NCI-H774 (cell line): ENCODE results near the gene BST1.

Experiments used
- DNase-seq: peaks from one replicate; lab custom pipeline; 2025; lab: John Stamatoyannopoulos, UW

Gene BST1

DNA sequence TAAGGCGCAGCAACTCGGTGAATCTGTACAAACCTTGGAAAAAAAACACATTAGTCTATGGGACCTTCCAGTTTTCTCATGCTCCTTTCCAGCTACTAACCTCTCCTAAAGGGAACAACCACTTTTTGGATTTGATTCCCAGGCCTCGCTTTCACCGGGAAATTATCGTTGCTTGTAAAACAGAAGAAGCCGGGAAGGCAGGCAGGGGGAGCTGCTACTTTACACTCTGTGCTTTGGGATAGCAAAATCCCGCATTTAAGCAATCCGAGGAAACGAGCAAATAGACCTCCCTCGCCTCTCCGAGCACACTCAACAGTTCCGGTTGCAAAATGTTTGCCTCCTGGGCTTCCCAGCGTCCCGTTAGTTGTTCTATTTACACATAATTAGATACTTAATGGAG, 76.4 kb downstream of the BST1 start:
- no peak for DNase-seq

GRCh38 chr4:15779809-15780208, 76.9 kb downstream of the BST1 start:
- DNase-seq, result no peak

DNA sequence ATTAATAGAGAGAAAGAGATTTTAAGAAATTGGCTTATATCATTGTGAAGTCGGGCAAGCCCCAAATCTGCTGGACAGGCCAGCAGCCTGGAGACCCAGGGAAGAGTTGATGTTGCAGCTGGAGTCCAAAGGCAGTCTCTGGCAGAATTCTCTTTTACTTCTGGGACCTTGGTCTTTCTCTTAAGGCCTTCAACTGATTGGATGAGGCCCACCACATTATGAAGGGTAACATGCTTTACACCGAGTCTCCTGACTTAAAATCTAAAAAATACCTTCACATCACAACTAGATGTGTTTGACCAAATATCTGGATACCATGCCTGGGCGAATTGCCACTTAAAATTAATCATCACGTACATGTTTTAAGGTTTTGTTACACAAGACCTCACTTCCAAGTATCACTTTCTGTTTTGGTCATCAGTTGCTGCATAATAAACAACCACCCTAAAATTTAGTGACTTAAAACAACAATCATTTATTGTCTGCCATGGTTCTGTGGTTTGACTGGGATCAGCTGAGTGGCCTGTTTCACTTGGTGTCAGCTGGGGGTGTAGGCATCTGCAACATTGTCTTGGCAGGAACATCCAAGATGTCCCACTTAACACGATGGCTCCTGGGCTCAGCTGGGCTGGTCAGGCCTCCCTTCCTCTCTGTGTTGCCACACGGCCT, 78.7 kb downstream of the BST1 start:
- no peak for DNase-seq
